Naive thymus-derived CD4-positive, alpha-beta T cell (primary cell): ENCODE data around the gene FURIN. TPM values are rescaled to one million over a fixed set of nuclear protein-coding genes. Genes with fewer than 3 reads are reported as not detected.

Source experiments
- ATAC-seq: fragments of 150-1000 bp; cut with Tn5 transposase; 2 replicates; pipeline ENCODE4 v1.10.0; 2021; ENCODE audit warnings: mild to moderate bottlenecking, moderate library complexity
- CTCF ChIA-PET: fragments of 350-600 bp; sonication (Branson Sonifier 250); formaldehyde crosslinking; loops from one replicate; lab custom pipeline; 2021; ENCODE audit warnings: antibody characterized with exemption; lab: Charles Lee
- POLR2A ChIA-PET: fragments of 350-600 bp; sonication (Branson Sonifier 250); formaldehyde crosslinking; loops from one replicate; lab custom pipeline; 2021; ENCODE audit warnings: antibody characterized with exemption, inconsistent platforms; lab: Charles Lee
- DNase-seq, 9 donors: peaks; one replicate each; pipeline versions ENCODE4 v3.0.0 to v3.0.0-alpha.2; 2020 to 2022; ENCODE audit warnings: mixed read lengths in 1 of 9
- H3K27ac ChIP-seq: one replicate; pipeline ENCODE4 v1.7.0; 2013; ENCODE audit warnings: mild to moderate bottlenecking, low read depth, low read length, moderate library complexity
- H3K27me3 ChIP-seq, 2 donors: one replicate each; pipeline ENCODE4 v1.7.0; 2013; ENCODE audit warnings: low read length in 2 of 2, mild to moderate bottlenecking in 2 of 2, moderate library complexity in 2 of 2; ENCODE audit not compliant: control insufficient read depth in 2 of 2, insufficient read depth in 2 of 2
- H3K36me3 ChIP-seq, 3 experiments: 1 replicate in 2 of 3; 2 replicates in 1 of 3; pipeline ENCODE4 v1.7.0; 2013; ENCODE audit warnings: low read length in 3 of 3, mild to moderate bottlenecking in 3 of 3, moderate library complexity in 1 of 3; ENCODE audit not compliant: insufficient read depth in 3 of 3, control insufficient read depth in 2 of 3
- H3K4me1 ChIP-seq, 2 donors: one replicate each; pipeline ENCODE4 v1.7.0; 2013; ENCODE audit warnings: low read length in 2 of 2, mild to moderate bottlenecking in 2 of 2, moderate library complexity in 1 of 2; ENCODE audit not compliant: control insufficient read depth in 2 of 2, insufficient read depth in 2 of 2
- H3K4me3 ChIP-seq: 2 replicates; pipeline ENCODE4 v1.7.0; 2013; ENCODE audit warnings: mild to moderate bottlenecking, low read length
- H3K9me3 ChIP-seq, 3 experiments: 1 replicate in 2 of 3; 2 replicates in 1 of 3; pipeline ENCODE4 v1.7.0; 2013; ENCODE audit warnings: low read length in 3 of 3; ENCODE audit not compliant: control insufficient read depth in 2 of 3
- H3K27ac Mint-ChIP-seq, 9 donors: one replicate each; pipeline ENCODE4 v1.8.0; 2020 to 2022; ENCODE audit warnings: mixed read lengths in 9 of 9, mild to moderate bottlenecking in 8 of 9, moderate library complexity in 5 of 9, inconsistent platforms in 2 of 9
- H3K27me3 Mint-ChIP-seq, 5 donors: one replicate each; pipeline ENCODE4 v1.8.0; 2021 to 2022; ENCODE audit warnings: mixed read lengths in 5 of 5, mild to moderate bottlenecking in 1 of 5
- H3K36me3 Mint-ChIP-seq, 5 donors: one replicate each; pipeline ENCODE4 v1.8.0; 2020 to 2022; ENCODE audit warnings: mixed read lengths in 5 of 5, mild to moderate bottlenecking in 3 of 5, inconsistent platforms in 1 of 5
- H3K4me1 Mint-ChIP-seq, 7 donors: one replicate each; pipeline ENCODE4 v1.8.0; 2020 to 2022; ENCODE audit warnings: mixed read lengths in 7 of 7, mild to moderate bottlenecking in 3 of 7, inconsistent platforms in 1 of 7
- H3K4me3 Mint-ChIP-seq, 10 donors: one replicate each; pipeline ENCODE4 v1.8.0; 2020 to 2022; ENCODE audit warnings: mild to moderate bottlenecking in 10 of 10, mixed read lengths in 10 of 10, moderate library complexity in 6 of 10, inconsistent platforms in 2 of 10
- H3K9me3 Mint-ChIP-seq, 11 donors: one replicate each; pipeline ENCODE4 v1.8.0; 2020 to 2022; ENCODE audit warnings: mixed read lengths in 11 of 11, mild to moderate bottlenecking in 4 of 11, inconsistent platforms in 1 of 11, moderate library complexity in 1 of 11
- intact Hi-C, 2 donors: fragments of 100-400 bp; cut with micrococcal nuclease; formaldehyde crosslinking; loops; one replicate each; pipeline ENCODE4 v1.15.1; 2023
- polyA plus RNA-seq, 2 donors: library from polyadenylated mRNA; unstranded; fragments of 300-500 nt; fragmentation: Illumina TruSeq; gene quantifications; one replicate each; pipeline ENCODE4 v1.2.3, GENCODE V29; 2021
- total RNA-seq, 6 experiments: library from RNA in 5 of 6; stranded (reverse) in 5 of 6; gene quantifications; 1 replicate in 5 of 6; 2 replicates in 1 of 6; pipeline ENCODE4 v1.2.3 and lab custom pipeline; 2021 to 2026

Gene FURIN
- total RNA-seq = 100 to 1,000 TPM in 1 of 5 experiments, 10 to 100 TPM in 4; 31.8 to 516 (median 58.9) TPM
- polyA plus RNA-seq = 1 to 10 TPM; 2.0 to 4.0 TPM
- total RNA-seq (lab: John Stamatoyannopoulos, UW) = 56.4 reads per million, percentile 74 among the genes with 10 or more reads in this experiment

DNA sequence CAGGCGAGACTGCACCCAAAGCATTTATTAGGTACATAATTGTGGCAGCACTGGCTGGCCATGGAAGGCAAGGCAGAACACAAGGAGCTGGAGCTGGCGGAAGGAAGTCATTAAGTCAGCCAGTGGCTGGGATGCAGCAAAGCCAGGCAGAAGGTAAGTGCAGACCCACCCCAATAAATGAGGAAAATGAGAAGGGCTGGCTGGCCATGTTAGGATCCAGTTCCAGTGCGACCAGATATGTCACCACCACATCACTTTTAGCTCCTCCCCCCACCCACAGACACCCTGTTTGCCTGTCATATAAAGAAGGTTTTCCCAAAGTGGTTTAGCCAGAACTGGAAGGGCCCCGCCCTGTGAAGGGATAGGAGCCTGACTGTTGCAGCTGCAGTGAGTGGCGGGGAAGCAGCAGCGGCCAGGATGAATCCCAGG is at the start of gene FURIN:
TSS of gene FURIN (plus strand) at position 328 of the 429 bp plus-strand sequence. CDS start 7,153 bp downstream, outside the sequence.
- ATAC-seq (no peak), DNase-seq (no peak)
- Histone ChIP-seq H3K4me3 (no peak within 1 kb of the TSS), H3K9me3 (no peaks in the 10 kb centered on the region), H3K4me1 (peaks cover 27% of the 10 kb centered on the region in 2 donors), H3K36me3 (no peaks in the 10 kb centered on the region), H3K27ac (peak within 1 kb of the TSS; percentile 73), H3K27me3 (no peaks in the 10 kb centered on the region)
- Mint-ChIP-seq H3K9me3 (no peaks in the 10 kb centered on the region), H3K27me3 (no peaks in the 10 kb centered on the region), H3K4me3 (peak within 1 kb of the TSS in 6 of 10 donors; percentile 39 to 93 (median 86)), H3K4me1 (peaks cover 22 to 63% (median 39%) of the 10 kb centered on the region in 7 donors), H3K36me3 (peaks cover 0 to 28% (median 0%) of the 10 kb centered on the region in 5 donors), H3K27ac (peak within 1 kb of the TSS; percentile 65 to 97 (median 91))
- CTCF ChIA-PET = interaction anchor here (0.8 kb wide), 1 partner anchor 31 kb away, joined by 3 read pairs; no protein-coding TSS in a partner anchor
- intact Hi-C loops = loop anchor here in 1 of 2 donors (2.0 kb wide), 1 partner anchor 61 kb away; no protein-coding TSS in a partner anchor
- POLR2A ChIA-PET = interaction anchor here (1.6 kb wide), 1 partner anchor 9 kb away, joined by 3 read pairs; no protein-coding TSS in a partner anchor

DNA sequence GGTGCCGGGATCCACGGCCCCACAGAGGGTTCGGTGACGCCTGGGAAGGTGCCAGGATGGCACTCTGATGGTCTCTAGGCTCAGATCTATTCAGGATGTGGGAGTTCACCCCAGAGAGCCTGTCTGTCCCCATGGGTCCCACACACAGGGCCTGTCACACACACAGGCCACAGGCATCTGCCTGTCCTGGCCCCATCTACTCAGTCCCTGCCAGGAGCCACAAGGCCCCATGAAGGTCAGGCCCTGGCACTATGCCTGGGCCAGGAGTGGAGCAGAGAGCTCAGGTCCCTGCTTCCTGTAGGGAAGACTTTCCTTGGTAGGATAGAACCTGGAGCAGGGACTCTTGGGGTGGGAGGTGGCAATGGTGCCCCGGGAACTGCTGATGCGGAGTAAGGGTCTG is 49.0 kb upstream of the FURIN start:
- no peaks in the 10 kb centered on the region for H3K36me3 ChIP-seq

DNA sequence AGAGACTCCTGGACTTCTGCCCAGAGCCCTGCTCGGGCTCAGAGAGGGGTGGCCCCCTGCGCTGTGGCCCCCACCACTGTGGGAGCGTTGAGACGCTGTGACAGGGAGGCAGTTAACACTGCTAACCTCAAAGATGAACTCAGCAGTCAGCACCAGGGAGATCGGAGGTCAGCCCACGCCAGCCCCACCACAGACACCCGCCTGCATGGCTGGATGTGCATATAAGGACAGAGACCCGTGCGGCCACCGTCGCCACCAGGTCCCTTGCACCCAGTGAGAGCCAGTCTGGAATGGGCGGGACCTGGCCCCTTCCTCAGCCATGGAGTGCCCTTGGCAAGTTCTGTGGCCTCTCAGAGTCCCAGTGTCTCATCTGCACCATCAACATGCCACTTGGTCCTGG is 48.5 kb upstream of the FURIN start:
- POLR2A ChIA-PET = no interaction called here
- Histone ChIP-seq H3K27ac (no peak overlapping the region), H3K4me3 (no peak overlapping the region), H3K9me3 (no peaks in the 10 kb centered on the region), H3K4me1 (peaks cover 0 to 12% of the 10 kb centered on the region in 2 donors), H3K27me3 (no peaks in the 10 kb centered on the region), H3K36me3 (no peaks in the 10 kb centered on the region)
- Mint-ChIP-seq H3K27ac (peak overlapping the region in 2 of 9 donors; percentile 24 to 89), H3K4me3 (no peak overlapping the region), H3K27me3 (no peaks in the 10 kb centered on the region), H3K4me1 (peaks cover 0 to 73% (median 10%) of the 10 kb centered on the region in 7 donors), H3K36me3 (peaks cover 0 to 12% (median 0%) of the 10 kb centered on the region in 5 donors), H3K9me3 (no peaks in the 10 kb centered on the region)
- intact Hi-C loops = loop anchor here in 1 of 2 donors (5.0 kb wide), 3 partner anchors 67 to 158 kb away; partner anchors contain the start of gene BLM
- no peak for DNase-seq
- ATAC-seq = peak; percentile 35
- CTCF ChIA-PET = no interaction called here

More for the DNA sequence above, 49.0 kb upstream of the FURIN start:
- Histone ChIP-seq H3K9me3 (no peaks in the 10 kb centered on the region), H3K27ac (no peak overlapping the region), H3K4me3 (no peak overlapping the region), H3K4me1 (peaks cover 0 to 12% of the 10 kb centered on the region in 2 donors), H3K27me3 (no peaks in the 10 kb centered on the region)
- Mint-ChIP-seq H3K27ac (peak overlapping the region in 1 of 9 donors; percentile 89), H3K36me3 (peaks cover 0 to 13% (median 0%) of the 10 kb centered on the region in 5 donors), H3K9me3 (no peaks in the 10 kb centered on the region), H3K4me3 (peak overlapping the region in 1 of 10 donors; percentile 44), H3K4me1 (peaks cover 0 to 75% (median 10%) of the 10 kb centered on the region in 7 donors), H3K27me3 (no peaks in the 10 kb centered on the region)
- CTCF ChIA-PET = no interaction called here
- POLR2A ChIA-PET = no interaction called here
- no peak for DNase-seq
- ATAC-seq = no peak
- intact Hi-C loops = loop anchor here in 1 of 2 donors (5.0 kb wide), 3 partner anchors 68 to 157 kb away; partner anchors contain the start of gene BLM

DNA sequence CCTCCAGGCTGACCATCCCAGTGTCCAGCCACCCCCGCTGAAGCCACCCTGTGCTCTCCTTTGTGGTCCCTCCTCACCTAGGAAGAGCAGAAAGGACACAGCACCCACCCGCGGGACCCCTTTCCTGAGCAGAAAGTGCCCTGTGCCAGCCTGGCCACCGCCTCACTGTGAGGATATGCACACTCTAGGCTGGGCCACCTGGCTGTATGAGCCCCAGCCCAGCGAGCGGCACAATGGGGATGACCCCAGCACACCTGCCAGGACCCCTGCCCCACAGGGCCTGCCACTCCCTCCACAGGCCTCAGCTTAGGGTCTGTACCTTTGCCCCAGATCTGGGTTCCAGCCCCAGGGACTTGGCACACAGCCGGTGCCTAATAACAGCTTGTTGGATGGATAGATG is 47.9 kb upstream of the FURIN start:
- Mint-ChIP-seq H3K4me3 (no peak overlapping the region), H3K36me3 (peaks cover 0 to 11% (median 0%) of the 10 kb centered on the region in 5 donors), H3K27me3 (no peaks in the 10 kb centered on the region), H3K27ac (peak overlapping the region in 1 of 9 donors; percentile 49), H3K9me3 (no peaks in the 10 kb centered on the region), H3K4me1 (peaks cover 0 to 69% (median 8%) of the 10 kb centered on the region in 7 donors)
- no peak overlapping the region for H3K27ac ChIP-seq
- H3K4me3 ChIP-seq = no peak overlapping the region
- H3K9me3 ChIP-seq = no peaks in the 10 kb centered on the region
- ATAC-seq = no peak
- H3K4me1 ChIP-seq = peaks cover 0 to 10% of the 10 kb centered on the region in 2 donors
- intact Hi-C loops = no loop called here
- no peak for DNase-seq
- no peaks in the 10 kb centered on the region for H3K27me3 ChIP-seq
- H3K36me3 ChIP-seq = no peaks in the 10 kb centered on the region
- ChIA-PET CTCF (no interaction called here), POLR2A (no interaction called here)

DNA sequence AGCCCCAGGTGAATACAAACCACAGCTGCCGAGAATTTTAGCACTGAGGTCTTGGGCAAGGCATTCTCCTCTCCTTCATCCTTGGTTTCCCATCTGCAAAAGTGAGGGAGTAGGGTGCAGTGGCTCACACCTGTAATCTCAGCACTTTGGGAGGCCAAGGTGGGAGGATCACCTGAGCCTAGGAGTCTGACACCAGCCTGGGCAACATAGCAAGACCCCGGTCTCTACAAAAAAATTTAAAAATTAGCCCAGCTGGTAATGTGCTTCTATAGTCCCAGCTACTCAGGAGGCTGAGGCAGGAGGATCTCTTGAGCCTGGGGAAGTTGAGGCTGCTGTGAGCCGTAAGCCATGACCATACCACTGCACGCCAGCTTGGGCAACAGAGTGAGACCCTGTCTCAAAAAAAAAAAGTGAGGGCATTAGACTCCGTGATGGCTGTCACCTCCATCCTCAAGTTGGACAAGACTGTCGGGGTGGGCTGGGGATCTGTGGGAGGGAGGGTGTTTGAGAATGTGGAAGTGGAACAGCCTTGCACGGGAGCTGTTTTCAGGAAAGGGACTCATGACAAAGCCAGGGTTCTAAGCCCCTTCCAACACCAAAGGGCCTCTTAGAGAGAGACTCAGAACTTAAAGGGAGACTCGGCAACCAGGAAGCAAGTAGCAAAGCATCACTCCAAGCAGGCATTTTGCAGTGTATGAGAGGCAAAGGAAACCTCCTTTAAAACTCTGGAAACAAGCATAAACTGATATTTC is 46.0 kb upstream of the FURIN start:
- ChIA-PET POLR2A (no interaction called here), CTCF (interaction anchor here (0.7 kb wide), 1 partner anchor 84 kb away, joined by 4 read pairs; no protein-coding TSS in a partner anchor)
- Mint-ChIP-seq H3K36me3 (peaks cover 0 to 24% (median 0%) of the 10 kb centered on the region in 5 donors), H3K4me1 (peaks cover 0 to 70% (median 8%) of the 10 kb centered on the region in 7 donors), H3K27me3 (no peaks in the 10 kb centered on the region), H3K4me3 (no peak overlapping the region), H3K9me3 (peaks cover 0 to 3% (median 0%) of the 10 kb centered on the region in 11 donors), H3K27ac (peak overlapping the region in 2 of 9 donors; percentile 55 to 77)
- no peak for ATAC-seq
- Histone ChIP-seq H3K27ac (no peak overlapping the region), H3K36me3 (no peaks in the 10 kb centered on the region), H3K9me3 (no peaks in the 10 kb centered on the region), H3K4me1 (no peaks in the 10 kb centered on the region), H3K27me3 (no peaks in the 10 kb centered on the region), H3K4me3 (no peak overlapping the region)
- intact Hi-C loops = no loop called here
- no peak for DNase-seq

DNA sequence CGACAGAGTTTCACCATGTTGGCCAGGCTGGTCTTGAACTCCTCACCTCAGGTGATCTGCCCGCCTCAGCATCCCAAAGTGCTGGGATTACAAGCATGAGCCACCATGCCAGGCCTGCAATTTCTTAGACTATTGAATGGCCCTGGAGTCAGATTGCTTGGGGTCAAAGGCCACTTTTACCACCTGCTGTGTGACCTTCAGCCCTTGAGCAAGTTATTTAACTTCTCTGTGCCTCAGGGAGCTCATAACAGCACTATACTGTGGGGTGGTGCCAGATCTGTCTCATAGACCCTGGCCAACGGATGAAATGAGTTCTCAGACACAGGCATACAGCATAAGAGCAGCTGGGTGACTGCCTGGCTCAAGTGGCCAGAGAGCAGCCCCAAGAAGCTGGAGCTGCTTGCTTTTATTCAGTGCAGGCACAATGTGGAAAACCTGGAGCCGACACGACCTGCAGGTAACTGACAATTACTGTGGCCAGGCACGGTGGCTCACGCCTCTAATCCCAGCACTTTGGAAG is 44.9 kb upstream of the FURIN start:
- intact Hi-C loops = no loop called here
- Mint-ChIP-seq H3K4me1 (peaks cover 0 to 69% (median 3%) of the 10 kb centered on the region in 7 donors), H3K27ac (peak overlapping the region in 1 of 9 donors; percentile 18), H3K36me3 (peaks cover 0 to 27% (median 0%) of the 10 kb centered on the region in 5 donors), H3K9me3 (peaks cover 0 to 3% (median 0%) of the 10 kb centered on the region in 11 donors), H3K4me3 (no peak overlapping the region), H3K27me3 (no peaks in the 10 kb centered on the region)
- POLR2A ChIA-PET = no interaction called here
- Histone ChIP-seq H3K4me1 (no peaks in the 10 kb centered on the region), H3K27ac (no peak overlapping the region), H3K9me3 (no peaks in the 10 kb centered on the region), H3K27me3 (no peaks in the 10 kb centered on the region), H3K36me3 (no peaks in the 10 kb centered on the region), H3K4me3 (no peak overlapping the region)
- DNase-seq = no peak
- no peak for ATAC-seq
- CTCF ChIA-PET = interaction anchor here (0.9 kb wide), 1 partner anchor 175 kb away, joined by 4 read pairs; no protein-coding TSS in a partner anchor
